ENCODE results near the gene RARRES1. TPM values are rescaled to one million over a fixed set of nuclear protein-coding genes. Genes with fewer than 3 reads are reported as not detected.

The RARRES1 gene
- total RNA-seq, 1 donor from 2014 or later = 742 TPM

DNA sequence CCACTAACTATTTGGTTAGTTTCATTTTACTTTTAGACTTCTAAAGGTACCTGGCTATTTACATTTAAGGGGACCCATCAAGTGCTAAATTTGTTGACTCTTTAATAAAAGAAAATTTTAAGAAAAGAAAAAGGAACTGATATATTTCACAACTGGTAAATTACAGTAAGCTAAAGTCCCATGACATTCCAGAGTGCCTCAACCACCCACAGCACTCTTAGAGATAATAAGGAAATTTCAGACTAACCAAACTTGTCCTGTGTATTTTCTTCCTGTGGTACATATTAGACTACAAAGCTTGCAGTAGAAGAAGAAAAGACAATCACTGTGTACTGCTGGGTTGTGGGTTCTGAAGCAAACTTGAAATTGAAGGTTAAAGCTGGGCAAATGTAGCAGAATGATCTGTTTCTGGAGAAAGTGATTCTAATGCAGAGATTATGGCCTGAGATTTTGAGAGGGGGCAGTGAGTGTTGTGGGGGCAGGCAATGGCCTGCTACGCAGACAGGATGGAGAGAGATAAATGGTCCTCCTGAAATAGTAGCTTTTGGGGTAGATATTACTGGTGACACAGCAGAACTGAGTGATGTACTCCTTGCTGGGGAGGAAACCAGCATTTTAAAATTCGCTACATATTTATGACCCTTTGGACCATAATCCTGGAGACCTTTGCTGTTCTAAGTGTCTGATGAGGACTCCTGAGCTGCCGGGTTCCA is 45.1 kb upstream of the RARRES1 start:
- Histone ChIP-seq H3K36me3 (no peaks in the 10 kb centered on the region), H3K9me3 (no peaks in the 10 kb centered on the region), H3K27me3 (no peaks in the 10 kb centered on the region), H3K4me1 (no peaks in the 10 kb centered on the region), H3K4me3 (no peak overlapping the region), H3K27ac (no peak overlapping the region)
- intact Hi-C loops (cut with DNase I) = no loop called here
- no peak for TF ChIP-seq POLR2AphosphoS5 (IDR thresholded peaks at IDR 0.05; ENCODE audit: insufficient read depth in 1 of 2, low read depth in 1 of 2)
- TF ChIP-seq, protein P1, sequence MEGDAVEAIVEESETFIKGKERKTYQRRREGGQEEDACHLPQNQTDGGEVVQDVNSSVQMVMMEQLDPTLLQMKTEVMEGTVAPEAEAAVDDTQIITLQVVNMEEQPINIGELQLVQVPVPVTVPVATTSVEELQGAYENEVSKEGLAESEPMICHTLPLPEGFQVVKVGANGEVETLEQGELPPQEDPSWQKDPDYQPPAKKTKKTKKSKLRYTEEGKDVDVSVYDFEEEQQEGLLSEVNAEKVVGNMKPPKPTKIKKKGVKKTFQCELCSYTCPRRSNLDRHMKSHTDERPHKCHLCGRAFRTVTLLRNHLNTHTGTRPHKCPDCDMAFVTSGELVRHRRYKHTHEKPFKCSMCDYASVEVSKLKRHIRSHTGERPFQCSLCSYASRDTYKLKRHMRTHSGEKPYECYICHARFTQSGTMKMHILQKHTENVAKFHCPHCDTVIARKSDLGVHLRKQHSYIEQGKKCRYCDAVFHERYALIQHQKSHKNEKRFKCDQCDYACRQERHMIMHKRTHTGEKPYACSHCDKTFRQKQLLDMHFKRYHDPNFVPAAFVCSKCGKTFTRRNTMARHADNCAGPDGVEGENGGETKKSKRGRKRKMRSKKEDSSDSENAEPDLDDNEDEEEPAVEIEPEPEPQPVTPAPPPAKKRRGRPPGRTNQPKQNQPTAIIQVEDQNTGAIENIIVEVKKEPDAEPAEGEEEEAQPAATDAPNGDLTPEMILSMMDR (IDR thresholded peaks at IDR 0.05) = no peak
- TF ChIP-seq POLR2A (IDR thresholded peaks at IDR 0.05) = no peak
- DNase-seq (ENCODE audit: extremely low spot score in 2 of 2) = no peak

DNA sequence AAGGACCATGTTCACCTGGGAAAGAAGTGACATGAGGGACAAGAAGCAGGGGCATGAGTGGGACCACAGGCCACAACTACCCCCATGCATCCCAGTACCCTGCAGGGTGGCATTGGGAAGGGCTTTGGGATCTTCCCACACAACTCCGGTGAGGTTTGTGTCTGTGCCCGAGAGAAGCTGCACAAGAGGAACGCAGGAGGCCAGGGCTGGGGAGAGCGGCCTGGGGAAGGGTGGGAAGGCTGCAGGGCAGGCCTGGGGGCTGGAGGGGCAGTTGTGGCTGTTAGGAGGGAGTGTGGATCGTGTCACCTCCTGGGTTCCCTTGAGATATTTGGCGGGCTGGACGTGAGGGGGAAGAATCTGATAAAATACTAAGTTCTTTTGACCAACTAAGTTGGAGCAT is 44.3 kb upstream of the RARRES1 start:
- Histone ChIP-seq H3K27me3 (no peaks in the 10 kb centered on the region), H3K9me3 (no peaks in the 10 kb centered on the region), H3K4me1 (no peaks in the 10 kb centered on the region), H3K36me3 (no peaks in the 10 kb centered on the region), H3K27ac (no peak overlapping the region), H3K4me3 (no peak overlapping the region)
- intact Hi-C loops (cut with DNase I) = no loop called here
- TF ChIP-seq POLR2AphosphoS5 (IDR thresholded peaks at IDR 0.05; ENCODE audit: insufficient read depth in 1 of 2, low read depth in 1 of 2) (no peak), POLR2A (IDR thresholded peaks at IDR 0.05) (no peak)
- TF ChIP-seq, protein P1 (IDR thresholded peaks at IDR 0.05) = no peak
- DNase-seq (ENCODE audit: extremely low spot score in 2 of 2) = no peak

DNA sequence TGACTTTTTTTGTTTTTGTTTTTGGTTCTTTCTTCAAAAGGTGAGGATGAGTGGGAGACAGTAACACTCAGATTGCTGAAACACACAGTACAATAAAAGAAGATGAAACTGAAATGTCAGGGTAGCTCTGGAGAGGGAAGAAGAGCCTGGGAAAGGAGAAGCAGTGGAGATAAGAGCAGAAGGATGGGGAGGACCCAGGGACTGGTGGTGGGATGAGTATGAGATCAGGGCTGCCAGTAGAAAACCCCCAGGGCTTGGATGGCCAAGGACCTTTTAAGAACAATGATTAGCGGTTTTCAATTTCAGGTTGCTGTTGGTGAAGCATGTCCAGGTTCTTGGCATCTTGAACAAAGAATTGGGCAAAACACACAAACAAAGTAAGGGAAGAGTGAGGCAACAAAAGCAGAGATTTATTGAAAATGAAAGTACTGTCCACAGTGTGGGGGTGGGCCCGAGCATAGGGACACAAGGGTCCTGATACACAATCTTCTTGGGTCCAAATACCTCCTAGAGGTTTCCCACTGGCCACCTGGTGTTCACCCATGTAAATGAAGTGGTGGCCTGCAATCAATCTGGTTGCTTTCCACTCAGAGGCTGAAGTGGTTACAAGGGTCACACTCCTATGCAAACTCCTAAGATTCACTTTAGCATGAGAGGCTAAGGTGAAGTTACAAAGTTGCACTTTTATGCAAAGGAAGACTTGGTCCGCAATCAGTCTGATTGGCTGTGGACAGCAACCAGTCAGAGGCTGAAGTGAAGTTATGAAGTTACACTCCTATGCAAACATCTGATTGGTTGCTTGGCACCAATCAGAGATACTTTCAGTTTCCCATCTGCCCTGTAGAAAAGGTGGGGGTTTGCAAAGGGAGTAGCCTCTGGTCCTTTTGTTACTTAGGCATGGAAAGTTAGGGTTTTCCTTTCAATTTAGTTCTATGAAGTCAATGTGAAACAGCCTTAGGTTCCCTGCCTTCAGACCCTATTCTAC is 43.5 kb upstream of the RARRES1 start:
- Histone ChIP-seq H3K36me3 (no peaks in the 10 kb centered on the region), H3K9me3 (no peaks in the 10 kb centered on the region), H3K4me1 (peaks cover 5% of the 10 kb centered on the region), H3K4me3 (no peak overlapping the region), H3K27ac (no peak overlapping the region), H3K27me3 (no peaks in the 10 kb centered on the region)
- DNase-seq (ENCODE audit: extremely low spot score in 2 of 2) = no peak
- TF ChIP-seq, protein P1 (IDR thresholded peaks at IDR 0.05) = no peak
- no peak for TF ChIP-seq POLR2AphosphoS5 (IDR thresholded peaks at IDR 0.05; ENCODE audit: insufficient read depth in 1 of 2, low read depth in 1 of 2)
- no peak for TF ChIP-seq POLR2A (IDR thresholded peaks at IDR 0.05)
- intact Hi-C loops (cut with DNase I) = no loop called here

DNA sequence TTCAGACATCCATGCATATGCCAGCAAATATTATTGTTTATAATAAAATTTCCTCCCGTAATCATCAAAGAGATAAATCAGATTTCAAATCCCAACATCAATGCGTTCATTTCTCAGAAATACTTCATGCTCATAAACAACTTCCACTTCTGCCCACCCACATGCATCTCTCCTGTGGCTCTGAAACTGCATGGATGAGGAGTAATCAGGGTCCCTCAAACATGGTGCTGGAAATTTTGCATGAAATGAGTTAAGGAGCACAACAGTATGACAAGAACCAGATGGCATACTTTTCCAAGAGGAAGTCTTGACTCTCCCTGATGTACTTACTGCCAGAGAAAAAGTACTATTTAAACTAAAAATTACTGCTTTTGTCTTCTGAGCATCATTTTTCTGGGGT is 42.7 kb upstream of the RARRES1 start:
- intact Hi-C loops (cut with DNase I) = no loop called here
- Histone ChIP-seq H3K4me1 (peaks cover 13% of the 10 kb centered on the region), H3K27me3 (no peaks in the 10 kb centered on the region), H3K4me3 (no peak overlapping the region), H3K36me3 (no peaks in the 10 kb centered on the region), H3K27ac (no peak overlapping the region), H3K9me3 (no peaks in the 10 kb centered on the region)
- DNase-seq (ENCODE audit: extremely low spot score in 2 of 2) = no peak
- TF ChIP-seq POLR2A (IDR thresholded peaks at IDR 0.05) = no peak
- TF ChIP-seq, protein P1 (IDR thresholded peaks at IDR 0.05) = no peak
- no peak for TF ChIP-seq POLR2AphosphoS5 (IDR thresholded peaks at IDR 0.05; ENCODE audit: insufficient read depth in 1 of 2, low read depth in 1 of 2)
